Stimulated activated naive CD8-positive, alpha-beta T cell treated with anti-CD3 and anti-CD28 coated beads, Interleukin-15, amount 100 ng/mL, for 72 hours (primary cell): ENCODE results near the gene RUFY3.
"Not testable (repeated sequence)": the region's sequence is repeated elsewhere in the genome, so short reads cannot be mapped to it uniquely, and the experiment has no call there.

ENCODE experiments used
- ATAC-seq: fragments of 150-1000 bp; cut with Tn5 transposase; 2 replicates; pipeline ENCODE4 v1.10.0; 2021; ENCODE audit warnings: mild to moderate bottlenecking, moderate library complexity
- DNase-seq, 2 donors: peaks; one replicate each; pipeline ENCODE4 v3.0.0; 2021 to 2022
- H3K27ac Mint-ChIP-seq, 2 donors: one replicate each; pipeline ENCODE4 v1.8.0; 2022; ENCODE audit warnings: mild to moderate bottlenecking in 2 of 2, mixed read lengths in 2 of 2, moderate library complexity in 2 of 2
- H3K27me3 Mint-ChIP-seq: one replicate; pipeline ENCODE4 v1.8.0; 2022; ENCODE audit warnings: mixed read lengths
- H3K4me1 Mint-ChIP-seq: one replicate; pipeline ENCODE4 v1.8.0; 2022; ENCODE audit warnings: mild to moderate bottlenecking, mixed read lengths
- H3K4me3 Mint-ChIP-seq, 2 donors: one replicate each; pipeline ENCODE4 v1.8.0; 2022; ENCODE audit warnings: mild to moderate bottlenecking in 2 of 2, mixed read lengths in 2 of 2, moderate library complexity in 1 of 2
- H3K9me3 Mint-ChIP-seq, 2 donors: one replicate each; pipeline ENCODE4 v1.8.0; 2022; ENCODE audit warnings: mixed read lengths in 2 of 2

Gene RUFY3

DNA sequence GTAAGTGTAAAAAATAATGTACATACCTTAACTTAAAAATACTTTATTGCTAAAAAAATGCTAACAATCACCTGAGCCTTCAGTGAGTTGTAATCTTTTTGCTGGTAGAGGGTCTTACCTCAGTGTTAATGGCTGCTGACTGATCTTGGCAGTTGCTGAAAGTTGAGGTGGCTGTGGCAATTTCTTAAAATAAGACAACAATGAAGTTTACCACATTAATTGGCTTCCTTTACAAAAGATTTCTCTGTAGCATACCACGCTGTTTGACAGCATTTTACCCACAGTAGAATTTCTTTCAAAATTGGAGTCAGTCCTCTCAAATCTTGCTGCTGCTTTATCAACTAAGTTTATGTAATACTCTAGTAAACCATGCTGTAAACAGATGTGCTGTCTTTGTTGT is 47.6 kb downstream of the RUFY3 start:
- not testable (repeated sequence) for H3K27me3 Mint-ChIP-seq, H3K4me3 Mint-ChIP-seq, H3K4me1 Mint-ChIP-seq, DNase-seq, H3K9me3 Mint-ChIP-seq, ATAC-seq, H3K27ac Mint-ChIP-seq

DNA sequence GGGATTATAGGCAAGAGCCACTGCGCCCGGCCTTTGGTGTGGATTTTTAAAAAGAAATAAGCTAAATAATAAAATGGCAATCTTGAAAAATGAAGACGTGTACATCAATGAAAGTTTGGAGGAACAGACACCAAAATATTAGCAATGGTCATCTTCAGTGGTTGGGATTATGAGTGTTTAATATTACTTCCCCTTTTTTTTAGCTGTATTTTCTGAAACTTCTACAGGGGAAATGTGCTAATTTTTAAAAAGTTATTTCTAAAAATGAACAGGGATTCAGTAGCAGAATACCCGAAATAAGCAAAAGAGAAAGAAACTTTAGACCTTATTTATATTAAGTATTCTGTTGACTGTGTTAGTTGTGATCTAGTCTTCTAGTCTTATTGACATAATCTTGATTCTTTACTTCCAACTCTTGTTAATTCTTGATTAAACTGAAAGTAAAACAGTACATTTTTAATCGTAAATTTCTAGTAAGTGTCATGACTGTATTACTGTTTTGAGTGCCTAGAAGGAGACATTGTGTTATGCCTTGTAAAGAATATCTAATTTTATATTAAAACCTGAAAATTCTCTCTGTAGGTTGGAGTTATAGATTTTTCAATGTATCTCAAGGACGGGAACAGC is 51.3 kb downstream of the RUFY3 start:
- no peak overlapping the region for H3K4me3 Mint-ChIP-seq
- no peak for DNase-seq
- H3K4me1 Mint-ChIP-seq, result no peaks in the 10 kb centered on the region
- no peak overlapping the region for H3K27ac Mint-ChIP-seq
- no peak for ATAC-seq
- H3K27me3 Mint-ChIP-seq, result no peaks in the 10 kb centered on the region
- no peaks in the 10 kb centered on the region for H3K9me3 Mint-ChIP-seq

DNA sequence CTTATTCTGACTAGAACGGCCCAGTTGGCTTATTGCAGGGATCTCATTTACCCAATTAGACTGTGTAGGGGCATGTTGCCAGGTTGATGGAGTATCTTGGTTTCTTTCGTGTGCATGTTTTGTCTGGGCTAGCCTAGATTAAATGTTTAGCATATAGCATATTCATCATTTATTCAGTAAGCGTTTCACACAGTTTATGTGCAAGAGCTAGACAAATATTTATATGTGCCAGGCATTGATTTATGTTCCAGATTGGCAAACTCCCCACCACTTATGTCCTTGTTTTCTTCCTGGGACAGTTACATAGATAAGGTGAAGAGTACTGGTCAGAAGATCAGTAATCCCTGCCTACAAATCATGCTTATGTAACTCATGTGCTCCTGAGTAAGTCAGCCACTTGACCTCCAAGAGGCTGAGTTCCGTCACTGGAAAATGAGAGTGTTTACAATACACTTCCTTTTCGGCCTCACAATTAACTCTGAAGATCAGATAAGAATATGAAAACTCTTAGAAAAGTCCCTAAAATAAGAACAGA is 57.2 kb downstream of the RUFY3 start:
- no peaks in the 10 kb centered on the region for H3K9me3 Mint-ChIP-seq
- no peak for DNase-seq

DNA sequence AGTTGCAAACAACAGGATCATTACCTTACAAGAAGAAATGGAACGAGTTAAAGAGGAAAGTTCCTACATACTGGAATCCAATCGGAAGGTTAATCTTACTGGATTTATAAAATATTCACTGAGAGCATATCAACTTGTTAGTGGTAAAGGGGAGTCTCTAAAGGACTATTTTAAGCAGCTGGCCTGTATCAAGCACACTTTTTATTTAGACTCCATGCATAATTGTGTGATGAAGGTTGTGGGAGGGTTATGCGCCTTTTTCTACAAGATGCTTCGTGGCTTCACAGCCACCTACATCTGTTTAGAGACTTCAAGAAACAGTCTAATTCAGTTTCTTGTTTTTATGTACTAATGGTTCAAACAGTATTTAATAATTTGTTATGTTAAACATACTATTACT is 61.3 kb downstream of the RUFY3 start:
- DNase-seq (no peak), ATAC-seq (no peak)
- H3K27ac Mint-ChIP-seq, result no peak overlapping the region
- no peaks in the 10 kb centered on the region for H3K27me3 Mint-ChIP-seq
- no peak overlapping the region for H3K4me3 Mint-ChIP-seq
- H3K4me1 Mint-ChIP-seq, result no peaks in the 10 kb centered on the region
- no peaks in the 10 kb centered on the region for H3K9me3 Mint-ChIP-seq

More for the DNA sequence above, 57.2 kb downstream of the RUFY3 start:
- no peak for ATAC-seq
- H3K4me3 Mint-ChIP-seq, result no peak overlapping the region
- no peak overlapping the region for H3K27ac Mint-ChIP-seq
- no peaks in the 10 kb centered on the region for H3K27me3 Mint-ChIP-seq
- no peaks in the 10 kb centered on the region for H3K4me1 Mint-ChIP-seq

DNA sequence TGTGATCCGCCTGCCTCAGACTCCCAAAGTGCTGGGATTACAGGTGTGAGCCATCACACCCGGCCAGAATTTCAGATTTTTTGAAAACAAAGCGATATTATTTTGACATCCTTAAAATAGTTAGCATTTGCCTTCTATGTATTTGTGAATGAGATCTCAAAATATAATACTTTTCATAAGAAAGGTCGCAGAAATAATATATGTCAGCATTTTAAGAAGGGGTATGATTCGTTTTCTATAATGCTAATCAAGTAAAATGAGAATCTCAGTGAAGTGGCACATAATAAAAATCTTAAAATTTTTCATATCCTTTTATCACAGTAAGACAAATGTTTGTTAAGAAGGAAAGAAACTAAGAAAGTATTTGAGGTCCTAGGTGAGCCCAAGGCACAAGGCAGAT is 65.7 kb downstream of the RUFY3 start:
- ATAC-seq, result no peak
- no peaks in the 10 kb centered on the region for H3K27me3 Mint-ChIP-seq
- H3K4me1 Mint-ChIP-seq, result no peaks in the 10 kb centered on the region
- no peak overlapping the region for H3K4me3 Mint-ChIP-seq
- no peak for DNase-seq
- no peaks in the 10 kb centered on the region for H3K9me3 Mint-ChIP-seq
- no peak overlapping the region for H3K27ac Mint-ChIP-seq

DNA sequence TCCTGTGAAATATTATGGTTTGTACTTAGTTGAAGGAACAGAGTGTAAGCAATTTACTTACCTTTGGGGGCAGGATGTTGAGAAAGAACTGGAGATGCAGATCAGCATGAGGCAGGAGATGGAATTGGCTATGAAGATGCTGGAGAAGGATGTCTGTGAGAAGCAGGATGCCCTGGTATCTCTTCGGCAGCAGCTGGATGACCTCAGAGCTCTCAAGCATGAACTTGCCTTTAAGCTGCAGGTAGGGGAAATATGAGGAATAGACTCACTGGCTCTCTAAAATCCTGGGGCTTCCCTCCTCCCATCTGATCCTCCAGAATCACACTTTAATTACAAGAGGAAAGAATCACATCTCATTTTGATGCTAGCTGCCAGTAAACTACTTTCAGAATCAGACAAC is 67.0 kb downstream of the RUFY3 start:
- Mint-ChIP-seq H3K4me3 (no peak overlapping the region), H3K27ac (no peak overlapping the region), H3K4me1 (no peaks in the 10 kb centered on the region), H3K9me3 (no peaks in the 10 kb centered on the region), H3K27me3 (no peaks in the 10 kb centered on the region)
- no peak for DNase-seq
- ATAC-seq, result no peak

DNA sequence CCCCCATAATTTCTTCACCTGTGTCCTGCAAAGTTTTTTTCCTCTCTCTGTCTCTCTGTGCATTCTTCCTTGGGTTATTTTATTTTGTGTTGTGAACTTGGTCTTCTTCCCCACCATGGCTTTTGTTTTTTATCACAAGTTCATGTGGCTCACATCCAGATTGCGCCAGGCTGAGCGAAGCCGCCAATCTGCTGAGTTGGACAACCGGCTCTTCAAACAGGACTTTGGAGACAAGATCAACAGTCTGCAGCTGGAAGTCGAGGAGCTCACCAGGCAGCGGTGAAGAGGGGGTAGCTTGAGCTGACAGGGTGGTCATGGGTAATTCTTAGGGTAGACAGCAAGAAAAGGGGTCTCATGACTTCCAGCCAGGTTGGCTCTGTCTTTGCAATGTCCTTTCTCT is 71.9 kb downstream of the RUFY3 start:
- no peaks in the 10 kb centered on the region for H3K9me3 Mint-ChIP-seq
- H3K27me3 Mint-ChIP-seq, result no peaks in the 10 kb centered on the region
- H3K27ac Mint-ChIP-seq, result no peak overlapping the region
- ATAC-seq (no peak), DNase-seq (no peak)
- H3K4me1 Mint-ChIP-seq, result no peaks in the 10 kb centered on the region
- no peak overlapping the region for H3K4me3 Mint-ChIP-seq

DNA sequence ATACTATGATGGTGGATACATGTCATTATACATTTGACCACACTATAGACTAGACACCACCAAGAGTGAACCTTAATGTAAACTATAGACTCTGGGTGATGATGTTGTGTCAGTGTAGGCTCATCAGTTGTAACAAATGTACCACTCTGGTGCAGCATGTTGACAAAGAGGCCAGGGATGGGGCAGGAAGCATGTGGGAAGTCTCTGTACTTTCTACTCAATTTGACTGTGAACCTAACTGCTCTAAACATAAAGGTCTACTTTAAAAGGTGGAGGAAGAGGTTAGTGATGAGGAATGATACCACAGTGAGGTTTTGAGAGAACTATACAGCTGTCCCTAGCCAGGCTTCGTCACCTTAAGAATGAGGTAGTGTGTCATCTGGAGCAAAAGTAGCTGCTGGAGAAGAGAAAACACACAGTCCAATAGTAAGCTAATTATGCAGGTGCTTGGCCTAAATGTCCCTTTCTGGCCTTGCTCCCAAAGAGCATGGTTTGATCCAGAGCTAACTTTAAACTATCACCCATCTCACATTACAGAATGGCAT is 79.6 kb downstream of the RUFY3 start:
- DNase-seq (peak; percentile 4 to 38), ATAC-seq (peak; percentile 97)
- Mint-ChIP-seq H3K27ac (peak overlapping the region in 1 of 2 donors; percentile 63), H3K4me1 (peaks cover 17% of the 10 kb centered on the region), H3K27me3 (no peaks in the 10 kb centered on the region), H3K9me3 (no peaks in the 10 kb centered on the region), H3K4me3 (no peak overlapping the region)

DNA sequence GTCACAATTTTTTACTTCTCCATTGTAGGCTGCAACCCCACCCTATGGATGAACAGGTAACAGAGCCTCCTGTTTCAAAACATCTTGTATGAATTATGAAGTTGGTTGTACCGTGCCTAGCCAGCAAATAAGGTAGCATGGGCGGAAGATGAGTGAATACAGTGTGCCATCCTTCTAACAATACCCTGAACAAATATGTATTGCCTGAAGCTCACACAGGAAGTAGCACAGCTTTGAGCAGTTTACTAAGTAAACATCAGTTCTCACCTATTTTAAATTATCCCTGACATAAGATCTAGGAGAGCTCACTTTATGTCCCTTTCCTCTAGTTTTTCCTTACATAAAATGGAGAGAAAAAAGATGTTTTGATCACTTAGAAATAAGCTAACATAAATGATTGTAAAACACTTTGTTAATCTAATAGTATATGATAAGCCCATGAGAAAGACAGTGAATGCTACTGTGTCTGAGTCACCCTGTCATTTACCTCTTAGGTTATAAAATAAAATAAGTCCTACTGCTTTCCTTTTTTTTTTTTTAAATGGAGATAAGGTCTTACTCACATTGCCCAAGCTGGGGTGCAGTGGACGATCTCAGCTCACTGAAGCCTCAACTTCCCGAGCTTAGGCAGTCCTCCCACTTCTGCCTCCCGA is 81.3 kb downstream of the RUFY3 start:
- H3K4me1 Mint-ChIP-seq, result peaks cover 17% of the 10 kb centered on the region
- ATAC-seq, result no peak

DNA sequence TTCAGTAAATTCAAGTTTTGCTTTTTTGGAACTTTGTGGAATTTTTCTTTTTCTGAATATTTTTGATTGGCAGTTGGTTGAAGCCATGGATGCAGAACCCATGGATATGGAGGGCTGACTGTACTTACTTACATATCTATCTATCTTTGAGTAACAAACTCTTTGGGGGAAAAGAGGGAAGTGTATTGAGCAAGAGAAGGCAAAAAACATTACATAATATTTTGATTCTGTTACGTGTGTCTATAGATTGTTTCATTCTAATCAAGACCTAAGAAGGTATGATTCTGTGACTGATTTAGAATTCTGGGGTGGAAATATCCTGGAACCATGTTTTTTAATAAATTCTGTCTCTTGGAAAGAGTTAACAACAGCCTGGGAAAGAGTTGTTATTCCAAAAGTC is 86.4 kb downstream of the RUFY3 start:
- no peak for ATAC-seq
- Mint-ChIP-seq H3K27me3 (no peaks in the 10 kb centered on the region), H3K4me3 (no peak overlapping the region), H3K9me3 (no peaks in the 10 kb centered on the region), H3K27ac (no peak overlapping the region), H3K4me1 (no peaks in the 10 kb centered on the region)
- DNase-seq, result no peak

More for the DNA sequence above, 81.3 kb downstream of the RUFY3 start:
- H3K9me3 Mint-ChIP-seq, result no peaks in the 10 kb centered on the region
- H3K4me3 Mint-ChIP-seq, result no peak overlapping the region
- no peaks in the 10 kb centered on the region for H3K27me3 Mint-ChIP-seq
- H3K27ac Mint-ChIP-seq, result peak overlapping the region in 1 of 2 donors; percentile 69
- DNase-seq, result no peak

DNA sequence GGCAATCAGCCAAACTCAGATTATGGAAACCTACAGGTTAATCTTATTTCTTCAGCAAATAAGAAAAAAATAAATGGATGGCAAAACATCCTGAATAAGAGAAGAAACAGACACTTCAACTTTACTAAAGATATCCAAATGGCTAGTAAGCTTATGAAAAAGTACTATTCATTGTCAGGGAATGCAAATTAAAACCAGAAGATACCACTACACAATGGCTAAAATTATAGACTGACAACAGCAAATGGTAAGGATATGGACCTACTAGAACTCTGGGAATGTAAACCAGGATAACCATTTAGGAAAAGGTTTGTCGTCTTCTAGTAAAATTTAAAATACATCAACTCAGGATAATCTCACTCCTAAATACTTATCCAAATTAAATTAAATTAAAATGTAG is 93.6 kb downstream of the RUFY3 start:
- no peaks in the 10 kb centered on the region for H3K9me3 Mint-ChIP-seq
- no peak overlapping the region for H3K27ac Mint-ChIP-seq
- no peak for ATAC-seq
- peaks cover 19% of the 10 kb centered on the region for H3K4me1 Mint-ChIP-seq
- H3K27me3 Mint-ChIP-seq, result no peaks in the 10 kb centered on the region
- no peak for DNase-seq
- no peak overlapping the region for H3K4me3 Mint-ChIP-seq

DNA sequence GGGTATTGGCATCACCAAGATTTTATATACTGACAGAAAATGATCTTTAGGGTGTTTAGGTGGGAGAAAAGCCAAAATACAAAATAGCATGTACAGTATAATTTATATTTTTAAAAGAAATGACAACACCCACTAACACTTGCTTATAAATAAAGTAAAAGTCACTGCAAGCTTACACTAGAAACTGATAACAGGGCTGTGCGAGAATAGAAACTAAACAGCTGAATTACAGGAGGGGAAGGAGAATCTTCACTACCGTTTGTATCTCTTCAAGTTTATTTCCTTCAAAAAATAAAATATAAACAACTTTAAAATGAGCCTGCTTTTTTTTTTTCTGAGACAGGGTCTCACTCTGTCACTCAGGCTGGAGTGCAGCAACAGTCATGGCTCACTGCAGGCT is 95.1 kb downstream of the RUFY3 start:
- Mint-ChIP-seq H3K4me1 (peaks cover 19% of the 10 kb centered on the region), H3K27ac (no peak overlapping the region), H3K4me3 (no peak overlapping the region), H3K9me3 (no peaks in the 10 kb centered on the region), H3K27me3 (no peaks in the 10 kb centered on the region)
- DNase-seq (no peak), ATAC-seq (no peak)

DNA sequence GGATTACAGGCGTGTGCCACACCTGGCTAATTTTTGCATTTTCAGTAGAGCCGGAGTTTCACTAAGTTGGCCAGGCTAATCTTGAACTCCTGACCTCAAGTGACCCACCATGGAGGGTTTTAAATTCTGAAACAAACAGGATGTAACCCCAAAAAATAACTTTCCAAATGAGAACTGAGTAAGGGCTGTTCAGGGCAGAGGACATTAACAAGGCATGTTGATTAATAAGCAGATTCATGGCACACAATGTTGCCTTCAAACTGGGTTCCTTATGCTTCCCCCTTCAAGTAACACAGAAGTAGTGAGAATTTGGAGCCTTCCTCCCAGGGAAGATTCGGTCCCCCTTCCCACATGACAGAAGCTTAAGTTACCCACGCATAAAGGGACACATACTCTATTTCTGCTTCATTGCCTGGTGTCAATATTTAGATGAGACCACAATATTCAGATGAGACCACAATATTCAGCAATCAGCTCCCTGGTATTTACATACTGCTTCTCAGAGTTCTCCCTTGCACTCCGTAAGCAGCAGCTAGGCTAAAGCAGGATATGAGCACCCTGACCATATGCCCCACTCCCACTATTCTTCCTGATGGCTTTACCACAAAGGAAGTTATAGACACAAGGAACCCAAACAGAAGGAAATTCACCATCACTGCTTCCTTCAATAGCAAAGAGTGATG is 96.5 kb downstream of the RUFY3 start:
- peak; percentile 58 for ATAC-seq
- Mint-ChIP-seq H3K4me1 (peaks cover 19% of the 10 kb centered on the region), H3K9me3 (no peaks in the 10 kb centered on the region), H3K4me3 (no peak overlapping the region), H3K27ac (peak overlapping the region in 1 of 2 donors; percentile 30), H3K27me3 (no peaks in the 10 kb centered on the region)
- DNase-seq, result no peak

DNA sequence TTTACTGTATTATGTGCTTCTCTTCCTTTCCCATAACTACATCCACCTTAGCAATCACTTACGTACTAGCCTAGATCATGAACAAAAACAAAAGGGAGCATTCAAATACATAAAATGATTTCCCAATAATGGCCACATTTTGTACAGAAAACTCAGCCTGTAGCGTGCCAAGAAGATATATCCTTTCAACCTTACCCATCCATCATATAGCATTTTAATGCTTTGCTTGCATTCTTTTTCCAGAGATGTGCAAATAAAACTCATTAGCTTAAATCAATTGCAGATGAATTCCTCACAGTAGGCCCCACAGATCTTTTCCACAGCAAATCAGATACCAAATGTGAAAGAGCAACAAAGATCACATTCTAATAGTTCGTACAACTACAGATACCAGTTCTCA is 97.2 kb downstream of the RUFY3 start:
- ATAC-seq, result no peak
- Mint-ChIP-seq H3K4me1 (peaks cover 19% of the 10 kb centered on the region), H3K4me3 (no peak overlapping the region), H3K27me3 (no peaks in the 10 kb centered on the region), H3K9me3 (no peaks in the 10 kb centered on the region), H3K27ac (peak overlapping the region in 1 of 2 donors; percentile 30)
- DNase-seq, result no peak

DNA sequence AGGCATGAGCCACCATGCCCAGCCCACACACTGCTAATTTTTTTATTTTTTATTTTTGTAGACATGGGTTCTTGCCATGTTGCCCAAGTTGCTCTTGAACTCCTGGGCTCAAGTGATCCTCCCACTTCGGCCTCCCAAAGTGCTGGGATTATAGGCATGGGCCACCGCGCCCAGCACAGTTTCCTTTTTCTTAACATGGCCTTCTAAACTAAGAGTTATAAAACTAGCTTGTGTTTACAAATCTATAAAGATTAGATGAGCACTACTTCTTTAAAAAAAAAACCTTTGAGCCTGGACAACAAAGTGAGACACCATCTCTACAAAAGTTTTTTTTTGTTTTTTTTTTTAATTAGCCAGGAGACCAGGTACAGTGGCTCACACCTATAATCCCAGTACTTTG is 107.3 kb downstream of the RUFY3 start:
- H3K4me1 Mint-ChIP-seq, result peaks cover 5% of the 10 kb centered on the region
- no peak for ATAC-seq
- DNase-seq, result no peak
- no peak overlapping the region for H3K27ac Mint-ChIP-seq
- no peak overlapping the region for H3K4me3 Mint-ChIP-seq
- H3K27me3 Mint-ChIP-seq, result no peaks in the 10 kb centered on the region
- no peaks in the 10 kb centered on the region for H3K9me3 Mint-ChIP-seq

DNA sequence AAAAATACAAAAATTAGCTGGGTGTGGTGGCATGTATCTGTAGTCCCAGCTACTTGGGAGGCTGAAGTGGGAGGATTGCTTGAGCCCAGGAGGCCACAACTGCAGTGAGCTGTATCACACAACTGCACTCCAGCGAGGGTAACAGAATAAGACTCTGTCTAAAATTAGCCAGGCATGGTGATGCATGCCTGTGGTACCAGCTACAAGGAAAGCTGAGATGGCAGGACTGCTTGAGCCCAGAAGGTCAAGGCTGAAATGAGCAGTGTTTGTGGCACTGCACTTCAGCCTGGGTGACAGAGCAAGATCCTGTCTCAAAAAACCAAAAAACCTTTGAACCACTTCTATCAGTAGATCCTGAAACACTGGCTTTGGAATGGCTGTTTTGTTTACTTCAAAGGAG is 107.7 kb downstream of the RUFY3 start:
- H3K27ac Mint-ChIP-seq, result no peak overlapping the region
- no peak for ATAC-seq
- no peak for DNase-seq
- H3K4me1 Mint-ChIP-seq, result peaks cover 5% of the 10 kb centered on the region
- no peaks in the 10 kb centered on the region for H3K9me3 Mint-ChIP-seq
- no peaks in the 10 kb centered on the region for H3K27me3 Mint-ChIP-seq
- H3K4me3 Mint-ChIP-seq, result no peak overlapping the region
